Regular cardiac myocyte (primary cell): ENCODE data around the gene GAGE12F. TPM values are rescaled to one million over a fixed set of nuclear protein-coding genes. Genes with fewer than 3 reads are reported as not detected.

ENCODE experiments used
- total RNA-seq: library from RNA; depleted of rRNA; stranded (reverse); fragments of >200 nt; gene quantifications from 2 replicates; pipeline ENCODE4 v1.2.3, GENCODE V29; 2014

GAGE12F gene, protein sequence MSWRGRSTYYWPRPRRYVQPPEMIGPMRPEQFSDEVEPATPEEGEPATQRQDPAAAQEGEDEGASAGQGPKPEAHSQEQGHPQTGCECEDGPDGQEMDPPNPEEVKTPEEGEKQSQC
- total RNA-seq = not detected in 2 replicates

DNA sequence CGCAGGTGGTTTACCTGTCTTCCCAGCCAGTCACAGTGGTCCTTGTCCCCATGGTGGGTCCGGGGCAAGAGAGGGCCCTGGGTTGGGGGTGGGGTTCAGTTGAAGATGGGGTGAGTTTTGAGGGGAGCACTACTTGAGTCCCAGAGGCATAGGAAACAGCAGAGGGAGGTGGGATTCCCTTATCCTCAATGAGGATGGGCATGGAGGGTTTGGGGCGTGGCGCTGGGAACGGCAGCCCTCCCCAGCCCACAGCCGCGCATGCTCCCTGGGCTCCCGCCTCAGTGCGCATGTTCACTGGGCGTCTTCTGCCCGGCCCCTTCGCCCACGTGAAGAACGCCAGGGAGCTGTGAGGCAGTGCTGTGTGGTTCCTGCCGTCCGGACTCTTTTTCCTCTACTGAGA lies at the start of gene GAGE12F:
Gene GAGE12F, plus strand, starts transcription at position 301 of the 400 bp plus-strand sequence. CDS start 1,155 bp downstream, outside the sequence.

DNA sequence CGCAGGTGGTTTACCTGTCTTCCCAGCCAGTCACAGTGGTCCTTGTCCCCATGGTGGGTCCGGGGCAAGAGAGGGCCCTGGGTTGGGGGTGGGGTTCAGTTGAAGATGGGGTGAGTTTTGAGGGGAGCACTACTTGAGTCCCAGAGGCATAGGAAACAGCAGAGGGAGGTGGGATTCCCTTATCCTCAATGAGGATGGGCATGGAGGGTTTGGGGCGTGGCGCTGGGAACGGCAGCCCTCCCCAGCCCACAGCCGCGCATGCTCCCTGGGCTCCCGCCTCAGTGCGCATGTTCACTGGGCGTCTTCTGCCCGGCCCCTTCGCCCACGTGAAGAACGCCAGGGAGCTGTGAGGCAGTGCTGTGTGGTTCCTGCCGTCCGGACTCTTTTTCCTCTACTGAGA lies 28.8 kb upstream of the GAGE12F start, which contains the start of gene GAGE12C:
Gene GAGE12C, plus strand, starts transcription at position 301 of the 400 bp plus-strand sequence. CDS start 1,155 bp downstream, outside the sequence.

DNA sequence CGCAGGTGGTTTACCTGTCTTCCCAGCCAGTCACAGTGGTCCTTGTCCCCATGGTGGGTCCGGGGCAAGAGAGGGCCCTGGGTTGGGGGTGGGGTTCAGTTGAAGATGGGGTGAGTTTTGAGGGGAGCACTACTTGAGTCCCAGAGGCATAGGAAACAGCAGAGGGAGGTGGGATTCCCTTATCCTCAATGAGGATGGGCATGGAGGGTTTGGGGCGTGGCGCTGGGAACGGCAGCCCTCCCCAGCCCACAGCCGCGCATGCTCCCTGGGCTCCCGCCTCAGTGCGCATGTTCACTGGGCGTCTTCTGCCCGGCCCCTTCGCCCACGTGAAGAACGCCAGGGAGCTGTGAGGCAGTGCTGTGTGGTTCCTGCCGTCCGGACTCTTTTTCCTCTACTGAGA lies 19.2 kb upstream of the GAGE12F start, which contains the start of gene GAGE12D:
Gene GAGE12D, plus strand, starts transcription at position 301 of the 400 bp plus-strand sequence. CDS start 1,155 bp downstream, outside the sequence.

DNA sequence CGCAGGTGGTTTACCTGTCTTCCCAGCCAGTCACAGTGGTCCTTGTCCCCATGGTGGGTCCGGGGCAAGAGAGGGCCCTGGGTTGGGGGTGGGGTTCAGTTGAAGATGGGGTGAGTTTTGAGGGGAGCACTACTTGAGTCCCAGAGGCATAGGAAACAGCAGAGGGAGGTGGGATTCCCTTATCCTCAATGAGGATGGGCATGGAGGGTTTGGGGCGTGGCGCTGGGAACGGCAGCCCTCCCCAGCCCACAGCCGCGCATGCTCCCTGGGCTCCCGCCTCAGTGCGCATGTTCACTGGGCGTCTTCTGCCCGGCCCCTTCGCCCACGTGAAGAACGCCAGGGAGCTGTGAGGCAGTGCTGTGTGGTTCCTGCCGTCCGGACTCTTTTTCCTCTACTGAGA lies 9.7 kb upstream of the GAGE12F start, which contains the start of gene GAGE12E:
Gene GAGE12E, plus strand, starts transcription at position 301 of the 400 bp plus-strand sequence. CDS start 1,155 bp downstream, outside the sequence.

DNA sequence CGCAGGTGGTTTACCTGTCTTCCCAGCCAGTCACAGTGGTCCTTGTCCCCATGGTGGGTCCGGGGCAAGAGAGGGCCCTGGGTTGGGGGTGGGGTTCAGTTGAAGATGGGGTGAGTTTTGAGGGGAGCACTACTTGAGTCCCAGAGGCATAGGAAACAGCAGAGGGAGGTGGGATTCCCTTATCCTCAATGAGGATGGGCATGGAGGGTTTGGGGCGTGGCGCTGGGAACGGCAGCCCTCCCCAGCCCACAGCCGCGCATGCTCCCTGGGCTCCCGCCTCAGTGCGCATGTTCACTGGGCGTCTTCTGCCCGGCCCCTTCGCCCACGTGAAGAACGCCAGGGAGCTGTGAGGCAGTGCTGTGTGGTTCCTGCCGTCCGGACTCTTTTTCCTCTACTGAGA lies 9.5 kb downstream of the GAGE12F start, which contains the start of gene GAGE12G:
Gene GAGE12G, plus strand, starts transcription at position 301 of the 400 bp plus-strand sequence. CDS start 1,155 bp downstream, outside the sequence.

DNA sequence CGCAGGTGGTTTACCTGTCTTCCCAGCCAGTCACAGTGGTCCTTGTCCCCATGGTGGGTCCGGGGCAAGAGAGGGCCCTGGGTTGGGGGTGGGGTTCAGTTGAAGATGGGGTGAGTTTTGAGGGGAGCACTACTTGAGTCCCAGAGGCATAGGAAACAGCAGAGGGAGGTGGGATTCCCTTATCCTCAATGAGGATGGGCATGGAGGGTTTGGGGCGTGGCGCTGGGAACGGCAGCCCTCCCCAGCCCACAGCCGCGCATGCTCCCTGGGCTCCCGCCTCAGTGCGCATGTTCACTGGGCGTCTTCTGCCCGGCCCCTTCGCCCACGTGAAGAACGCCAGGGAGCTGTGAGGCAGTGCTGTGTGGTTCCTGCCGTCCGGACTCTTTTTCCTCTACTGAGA lies 19.0 kb downstream of the GAGE12F start, which contains the start of gene GAGE12H:
Gene GAGE12H, plus strand, starts transcription at position 301 of the 400 bp plus-strand sequence. CDS start 1,155 bp downstream, outside the sequence.

DNA sequence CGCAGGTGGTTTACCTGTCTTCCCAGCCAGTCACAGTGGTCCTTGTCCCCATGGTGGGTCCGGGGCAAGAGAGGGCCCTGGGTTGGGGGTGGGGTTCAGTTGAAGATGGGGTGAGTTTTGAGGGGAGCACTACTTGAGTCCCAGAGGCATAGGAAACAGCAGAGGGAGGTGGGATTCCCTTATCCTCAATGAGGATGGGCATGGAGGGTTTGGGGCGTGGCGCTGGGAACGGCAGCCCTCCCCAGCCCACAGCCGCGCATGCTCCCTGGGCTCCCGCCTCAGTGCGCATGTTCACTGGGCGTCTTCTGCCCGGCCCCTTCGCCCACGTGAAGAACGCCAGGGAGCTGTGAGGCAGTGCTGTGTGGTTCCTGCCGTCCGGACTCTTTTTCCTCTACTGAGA lies 28.6 kb downstream of the GAGE12F start, which contains the start of gene GAGE2A:
Gene GAGE2A, plus strand, starts transcription at position 301 of the 400 bp plus-strand sequence. CDS start 1,155 bp downstream, outside the sequence.

DNA sequence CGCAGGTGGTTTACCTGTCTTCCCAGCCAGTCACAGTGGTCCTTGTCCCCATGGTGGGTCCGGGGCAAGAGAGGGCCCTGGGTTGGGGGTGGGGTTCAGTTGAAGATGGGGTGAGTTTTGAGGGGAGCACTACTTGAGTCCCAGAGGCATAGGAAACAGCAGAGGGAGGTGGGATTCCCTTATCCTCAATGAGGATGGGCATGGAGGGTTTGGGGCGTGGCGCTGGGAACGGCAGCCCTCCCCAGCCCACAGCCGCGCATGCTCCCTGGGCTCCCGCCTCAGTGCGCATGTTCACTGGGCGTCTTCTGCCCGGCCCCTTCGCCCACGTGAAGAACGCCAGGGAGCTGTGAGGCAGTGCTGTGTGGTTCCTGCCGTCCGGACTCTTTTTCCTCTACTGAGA lies 38.1 kb downstream of the GAGE12F start, which contains the start of gene GAGE1:
Gene GAGE1, plus strand, starts transcription at position 301 of the 400 bp plus-strand sequence. CDS start 1,155 bp downstream, outside the sequence.

Other genes starting within 250 kb of the GAGE12F start
- not detected in 2 replicates for gene GAGE12J, start 238.8 kb upstream of the GAGE12F start, total RNA-seq
- not detected in 2 replicates for gene GAGE13, start 229.3 kb upstream of the GAGE12F start, total RNA-seq
- not detected in 2 replicates for gene GAGE12C, start 28.7 kb upstream of the GAGE12F start, total RNA-seq
- gene GAGE12D, start 19.1 kb upstream of the GAGE12F start, total RNA-seq = not detected in 2 replicates
- not detected in 2 replicates for gene GAGE12E, start 9.6 kb upstream of the GAGE12F start, total RNA-seq
- gene GAGE12G, start 9.6 kb downstream of the GAGE12F start, total RNA-seq = not detected in 2 replicates
- not detected in 2 replicates for gene GAGE12H, start 19.1 kb downstream of the GAGE12F start, total RNA-seq
- gene GAGE2A, start 28.7 kb downstream of the GAGE12F start, total RNA-seq = not detected in 2 replicates
- not detected in 2 replicates for gene GAGE1, start 38.2 kb downstream of the GAGE12F start, total RNA-seq
- gene PAGE1, start 135.1 kb downstream of the GAGE12F start, total RNA-seq = not detected in 2 replicates